Breast epithelium (tissue), 4 donors: ENCODE data around the gene MTARC2. TPM values are rescaled to one million over a fixed set of nuclear protein-coding genes. Genes with fewer than 3 reads are reported as not detected.

ENCODE experiments used
- DNase-seq, 2 donors: peaks; one replicate each; pipeline ENCODE4 v3.0.0-alpha.2; 2019; ENCODE audit warnings: low spot score in 2 of 2
- H3K27ac ChIP-seq, 2 donors: fragments of 200-600 bp; sonication (generic) in 1 of 2; one replicate each; pipeline ENCODE4 v1.5.1; 2016 to 2019; ENCODE audit warnings: mild to moderate bottlenecking in 1 of 2
- H3K27me3 ChIP-seq, 2 donors: fragments of 200-600 bp; sonication (generic) in 1 of 2; one replicate each; pipeline versions ENCODE4 v1.5.1 to v1.6.0; 2017 to 2019; ENCODE audit warnings: control low read depth in 1 of 2, mild to moderate bottlenecking in 1 of 2
- H3K36me3 ChIP-seq: fragments of 200-600 bp; one replicate; pipeline ENCODE4 v1.5.1; 2019
- H3K4me1 ChIP-seq, 2 donors: fragments of 200-600 bp; sonication (generic); one replicate each; pipeline ENCODE4 v1.5.1; 2016 to 2019; ENCODE audit warnings: control low read depth in 1 of 2
- H3K4me3 ChIP-seq, 3 donors: fragments of 200-600 bp; sonication (generic); 1 replicate in 2 of 3; 2 replicates in 1 of 3; pipeline ENCODE4 v1.5.1; 2016 to 2019; ENCODE audit warnings: mild to moderate bottlenecking in 3 of 3, moderate library complexity in 2 of 3
- H3K9me3 ChIP-seq, 2 donors: fragments of 200-600 bp; sonication (generic) in 1 of 2; one replicate each; pipeline ENCODE4 v1.5.1; 2016 to 2019; ENCODE audit warnings: control low read depth in 1 of 2
- POLR2A ChIP-seq: fragments of 450-650 bp; IDR thresholded peaks from one replicate; pipeline ENCODE4 v1.6.1; 2016; ENCODE audit warnings: antibody characterized with exemption, mild to moderate bottlenecking, moderate library complexity
- POLR2AphosphoS5 ChIP-seq, 3 donors: sonication (generic); formaldehyde crosslinking; IDR thresholded peaks; one replicate each; pipeline ENCODE4 v1.6.1; 2017; ENCODE audit warnings: antibody characterized with exemption in 3 of 3
- intact Hi-C: fragments of 100-400 bp; cut with DNase I; formaldehyde crosslinking; loops from one replicate; pipeline ENCODE4 v1.15.1; 2023; ENCODE audit warnings: low total_unique reads
- total RNA-seq, 3 donors: library from RNA; depleted of rRNA; stranded (reverse); fragments of >200 nt; gene quantifications; one replicate each; pipeline ENCODE4 v1.1.0, GENCODE V29; 2016
- TF ChIP-seq, protein P1 (sequence below), 3 donors: fragments of 450-650 bp; IDR thresholded peaks; one replicate each; pipeline ENCODE4 v1.5.1; 2016 to 2017; ENCODE audit warnings: antibody characterized with exemption in 3 of 3, mild to moderate bottlenecking in 3 of 3, moderate library complexity in 3 of 3

Gene MTARC2
- total RNA-seq, 3 donors from 2014 or later = 11.7 to 18.4 (median 15.8) TPM

DNA sequence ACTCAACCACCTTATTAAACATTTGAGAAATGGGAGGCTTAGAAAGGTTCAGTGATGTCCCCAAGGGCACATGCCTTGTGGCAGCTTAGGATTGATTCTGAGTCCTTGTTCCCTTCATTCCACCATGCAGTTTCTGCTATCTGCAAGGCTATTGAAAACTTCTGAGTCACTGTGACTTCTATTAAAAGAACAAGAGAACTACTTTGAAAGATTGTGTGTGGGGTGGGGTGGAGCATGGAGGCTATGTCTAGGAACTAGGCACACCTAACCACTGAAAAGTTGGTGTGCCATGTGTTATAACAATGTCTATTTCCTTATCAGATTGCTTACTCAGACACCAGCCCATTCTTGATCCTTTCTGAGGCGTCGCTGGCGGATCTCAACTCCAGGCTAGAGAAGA, 49.4 kb downstream of the MTARC2 start:
- H3K27ac ChIP-seq = no peak overlapping the region
- H3K4me3 ChIP-seq = no peak overlapping the region
- DNase-seq = no peak
- H3K9me3 ChIP-seq = no peaks in the 10 kb centered on the region
- intact Hi-C loops = no loop called here
- no peaks in the 10 kb centered on the region for H3K36me3 ChIP-seq
- TF ChIP-seq POLR2AphosphoS5 (IDR thresholded peaks at IDR 0.05) = no peak
- TF ChIP-seq, protein P1, sequence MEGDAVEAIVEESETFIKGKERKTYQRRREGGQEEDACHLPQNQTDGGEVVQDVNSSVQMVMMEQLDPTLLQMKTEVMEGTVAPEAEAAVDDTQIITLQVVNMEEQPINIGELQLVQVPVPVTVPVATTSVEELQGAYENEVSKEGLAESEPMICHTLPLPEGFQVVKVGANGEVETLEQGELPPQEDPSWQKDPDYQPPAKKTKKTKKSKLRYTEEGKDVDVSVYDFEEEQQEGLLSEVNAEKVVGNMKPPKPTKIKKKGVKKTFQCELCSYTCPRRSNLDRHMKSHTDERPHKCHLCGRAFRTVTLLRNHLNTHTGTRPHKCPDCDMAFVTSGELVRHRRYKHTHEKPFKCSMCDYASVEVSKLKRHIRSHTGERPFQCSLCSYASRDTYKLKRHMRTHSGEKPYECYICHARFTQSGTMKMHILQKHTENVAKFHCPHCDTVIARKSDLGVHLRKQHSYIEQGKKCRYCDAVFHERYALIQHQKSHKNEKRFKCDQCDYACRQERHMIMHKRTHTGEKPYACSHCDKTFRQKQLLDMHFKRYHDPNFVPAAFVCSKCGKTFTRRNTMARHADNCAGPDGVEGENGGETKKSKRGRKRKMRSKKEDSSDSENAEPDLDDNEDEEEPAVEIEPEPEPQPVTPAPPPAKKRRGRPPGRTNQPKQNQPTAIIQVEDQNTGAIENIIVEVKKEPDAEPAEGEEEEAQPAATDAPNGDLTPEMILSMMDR (IDR thresholded peaks at IDR 0.05) = no peak
- TF ChIP-seq POLR2A = no peak
- H3K27me3 ChIP-seq = no peaks in the 10 kb centered on the region
- H3K4me1 ChIP-seq = no peaks in the 10 kb centered on the region

DNA sequence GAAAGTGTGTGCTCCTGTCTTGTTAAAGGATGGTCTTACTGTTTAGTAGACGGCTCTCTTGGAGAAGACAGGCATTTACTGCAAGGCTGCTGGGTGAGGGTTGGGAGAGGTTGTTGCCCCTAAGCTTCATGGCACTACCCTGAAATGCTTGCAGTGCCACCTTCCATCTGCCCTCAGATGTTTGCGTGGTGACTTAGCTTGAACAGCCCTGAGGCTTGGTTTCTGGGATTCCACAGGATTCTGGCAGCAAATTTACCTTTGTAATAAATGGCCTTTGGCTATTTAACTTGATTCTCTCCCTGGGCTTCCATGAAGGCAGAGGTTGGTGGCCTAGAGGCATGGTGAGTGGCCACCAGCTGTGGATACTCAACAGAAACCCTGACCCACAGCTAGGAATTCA, 50.2 kb downstream of the MTARC2 start:
- TF ChIP-seq, protein P1 (IDR thresholded peaks at IDR 0.05) = no peak
- no peak overlapping the region for H3K4me3 ChIP-seq
- no peaks in the 10 kb centered on the region for H3K36me3 ChIP-seq
- H3K9me3 ChIP-seq = no peaks in the 10 kb centered on the region
- H3K27ac ChIP-seq = no peak overlapping the region
- no peak for DNase-seq
- no peaks in the 10 kb centered on the region for H3K27me3 ChIP-seq
- intact Hi-C loops = no loop called here
- H3K4me1 ChIP-seq = no peaks in the 10 kb centered on the region

DNA sequence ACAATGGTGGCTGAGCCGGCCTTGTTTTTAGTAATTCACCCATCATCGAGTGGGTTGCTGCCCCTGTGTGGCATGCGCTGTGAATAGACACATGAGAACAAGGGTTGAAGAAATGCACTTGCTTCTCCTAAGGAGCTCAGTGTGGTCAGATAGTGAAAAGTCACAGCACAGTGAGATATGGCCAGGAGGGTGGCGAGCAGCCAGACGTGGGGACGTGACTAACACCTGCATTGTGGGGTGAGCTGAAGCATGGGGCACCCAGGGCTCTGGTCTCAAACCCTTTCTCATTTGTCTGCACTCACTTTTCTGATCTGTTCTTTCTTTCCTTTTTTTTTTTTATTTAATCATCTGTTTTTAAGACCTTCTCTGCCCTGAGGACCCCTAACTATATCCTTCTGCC, 52.1 kb downstream of the MTARC2 start:
- intact Hi-C loops = no loop called here
- H3K36me3 ChIP-seq = no peaks in the 10 kb centered on the region

DNA sequence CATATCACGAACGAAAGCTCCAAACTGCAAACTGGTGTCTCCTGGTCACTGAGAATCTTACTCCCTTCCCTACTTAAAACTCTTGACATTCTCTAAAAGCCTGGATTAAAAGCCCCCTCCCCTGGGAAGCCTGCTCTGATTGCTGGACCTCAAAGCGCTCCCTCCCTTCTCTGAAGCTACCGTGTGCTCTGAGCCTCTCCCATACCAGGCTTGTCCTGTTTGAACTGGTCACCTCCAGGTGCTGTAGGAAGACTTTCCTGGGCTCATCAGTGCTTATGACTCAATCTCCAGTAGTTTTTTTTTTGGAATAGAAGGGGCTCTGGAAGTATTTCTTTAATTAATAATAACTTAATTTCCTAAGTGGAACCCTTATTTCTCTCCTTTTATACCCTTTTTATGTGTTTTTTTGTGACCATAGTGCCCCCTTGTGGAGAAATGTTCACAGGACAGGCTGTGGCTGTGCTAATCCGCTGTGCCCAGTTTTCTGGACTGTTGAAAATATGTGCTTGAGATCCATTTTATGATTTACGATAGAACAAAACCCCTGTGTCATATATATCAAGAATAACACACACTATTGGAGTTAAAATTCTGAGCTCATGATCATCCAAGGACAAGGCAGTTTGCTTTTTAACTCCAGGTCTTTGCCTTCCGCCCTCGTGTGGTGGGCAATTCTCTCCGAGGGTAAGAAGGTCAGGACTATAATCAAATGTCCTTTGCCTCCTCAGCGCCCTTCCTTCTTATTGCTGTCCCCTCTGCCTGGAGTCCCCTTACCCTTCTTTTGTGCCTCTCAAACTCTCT, 55.5 kb downstream of the MTARC2 start:
- no peak overlapping the region for H3K4me3 ChIP-seq
- no peak for DNase-seq
- H3K4me1 ChIP-seq = no peaks in the 10 kb centered on the region
- H3K9me3 ChIP-seq = no peaks in the 10 kb centered on the region
- H3K36me3 ChIP-seq = no peaks in the 10 kb centered on the region
- TF ChIP-seq, protein P1 (IDR thresholded peaks at IDR 0.05) = peak; percentile 17 to 62 (median 38)
- TF ChIP-seq POLR2A = no peak
- intact Hi-C loops = no loop called here
- no peaks in the 10 kb centered on the region for H3K27me3 ChIP-seq
- no peak overlapping the region for H3K27ac ChIP-seq

More for the DNA sequence above, 52.1 kb downstream of the MTARC2 start:
- Histone ChIP-seq H3K27ac (no peak overlapping the region), H3K27me3 (no peaks in the 10 kb centered on the region), H3K9me3 (no peaks in the 10 kb centered on the region), H3K4me3 (no peak overlapping the region), H3K4me1 (no peaks in the 10 kb centered on the region)
- no peak for DNase-seq
- TF ChIP-seq POLR2AphosphoS5 (IDR thresholded peaks at IDR 0.05) = no peak
- TF ChIP-seq, protein P1 (IDR thresholded peaks at IDR 0.05) = no peak
- TF ChIP-seq POLR2A = no peak

DNA sequence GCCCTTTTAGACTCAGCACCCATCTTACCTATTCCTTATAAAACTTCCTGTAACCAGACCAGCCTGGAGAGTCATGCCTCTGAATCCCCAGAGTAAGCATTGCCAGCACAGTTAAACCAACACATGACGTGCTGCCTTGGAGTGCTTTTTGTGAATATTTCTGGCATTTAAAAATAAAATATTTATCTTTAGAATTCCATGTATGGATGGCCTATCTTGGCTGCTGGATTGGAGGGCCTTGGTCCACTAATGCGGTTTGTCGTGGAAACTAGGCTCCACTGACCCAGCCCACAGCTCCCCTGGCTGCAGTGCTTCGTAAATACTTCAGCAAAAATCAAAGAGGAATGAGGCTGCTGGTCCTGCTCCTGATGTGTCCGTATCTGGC, 56.1 kb downstream of the MTARC2 start:
- no peak overlapping the region for H3K4me3 ChIP-seq
- H3K27me3 ChIP-seq = no peaks in the 10 kb centered on the region
- no peaks in the 10 kb centered on the region for H3K36me3 ChIP-seq
- H3K27ac ChIP-seq = no peak overlapping the region
- no peak for DNase-seq
- H3K9me3 ChIP-seq = no peaks in the 10 kb centered on the region
- no peak for TF ChIP-seq POLR2A
- TF ChIP-seq, protein P1 (IDR thresholded peaks at IDR 0.05) = no peak
- TF ChIP-seq POLR2AphosphoS5 (IDR thresholded peaks at IDR 0.05) = no peak
- intact Hi-C loops = no loop called here
- H3K4me1 ChIP-seq = no peaks in the 10 kb centered on the region
